Esophagus muscularis mucosa (tissue), 4 donors: Measurements from ENCODE around the gene ADK.

ENCODE experiments used
- EP300 ChIP-seq: sonication (generic); formaldehyde crosslinking; IDR thresholded peaks from one replicate; pipeline ENCODE4 v1.6.1; 2017; ENCODE audit warnings: antibody characterized with exemption
- POLR2A ChIP-seq: fragments of 450-650 bp; IDR thresholded peaks from one replicate; pipeline ENCODE4 v1.6.1; 2017; ENCODE audit warnings: antibody characterized with exemption, moderate library complexity, mild to moderate bottlenecking, low read depth
- POLR2AphosphoS5 ChIP-seq, 2 donors: sonication (generic); formaldehyde crosslinking; IDR thresholded peaks; one replicate each; pipeline ENCODE4 v1.6.1; 2017; ENCODE audit warnings: antibody characterized with exemption in 2 of 2
- TF ChIP-seq, protein P1 (sequence below), 3 experiments: fragments of 200-600 bp in 2 of 3; fragments of 450-650 bp in 1 of 3; sonication (generic) in 2 of 3; IDR thresholded peaks; one replicate each; pipeline ENCODE4 v1.5.1; 2017 to 2019; ENCODE audit warnings: antibody characterized with exemption in 3 of 3, mild to moderate bottlenecking in 2 of 3, moderate library complexity in 1 of 3

DNA sequence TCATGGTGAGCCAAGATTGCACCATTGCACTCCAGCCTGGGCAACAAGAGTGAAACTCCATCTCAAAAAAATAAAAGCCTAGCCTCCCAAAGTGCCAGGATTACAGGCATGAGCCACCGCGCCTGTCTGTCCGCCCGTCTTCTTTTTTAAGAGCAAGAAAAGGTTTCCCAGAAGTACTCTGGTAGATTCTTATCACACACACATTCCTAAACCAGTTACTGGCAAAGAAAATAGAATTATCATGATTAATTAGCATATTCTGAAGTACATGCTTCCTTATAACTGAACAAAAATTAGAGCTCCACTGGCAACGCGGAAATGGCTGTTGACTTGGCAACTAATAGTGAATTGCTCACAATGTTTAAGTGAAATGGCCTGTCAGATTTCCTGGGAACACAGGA lies 87.0 kb downstream of the ADK start:
- TF ChIP-seq, protein P1, sequence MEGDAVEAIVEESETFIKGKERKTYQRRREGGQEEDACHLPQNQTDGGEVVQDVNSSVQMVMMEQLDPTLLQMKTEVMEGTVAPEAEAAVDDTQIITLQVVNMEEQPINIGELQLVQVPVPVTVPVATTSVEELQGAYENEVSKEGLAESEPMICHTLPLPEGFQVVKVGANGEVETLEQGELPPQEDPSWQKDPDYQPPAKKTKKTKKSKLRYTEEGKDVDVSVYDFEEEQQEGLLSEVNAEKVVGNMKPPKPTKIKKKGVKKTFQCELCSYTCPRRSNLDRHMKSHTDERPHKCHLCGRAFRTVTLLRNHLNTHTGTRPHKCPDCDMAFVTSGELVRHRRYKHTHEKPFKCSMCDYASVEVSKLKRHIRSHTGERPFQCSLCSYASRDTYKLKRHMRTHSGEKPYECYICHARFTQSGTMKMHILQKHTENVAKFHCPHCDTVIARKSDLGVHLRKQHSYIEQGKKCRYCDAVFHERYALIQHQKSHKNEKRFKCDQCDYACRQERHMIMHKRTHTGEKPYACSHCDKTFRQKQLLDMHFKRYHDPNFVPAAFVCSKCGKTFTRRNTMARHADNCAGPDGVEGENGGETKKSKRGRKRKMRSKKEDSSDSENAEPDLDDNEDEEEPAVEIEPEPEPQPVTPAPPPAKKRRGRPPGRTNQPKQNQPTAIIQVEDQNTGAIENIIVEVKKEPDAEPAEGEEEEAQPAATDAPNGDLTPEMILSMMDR (IDR thresholded peaks at IDR 0.05): no peak
- no peak for TF ChIP-seq EP300
- no peak for TF ChIP-seq POLR2A
- no peak for TF ChIP-seq POLR2AphosphoS5 (IDR thresholded peaks at IDR 0.05)
